H1 (cell line): ENCODE results near the gene CNOT9. TPM values are rescaled to one million over a fixed set of nuclear protein-coding genes. Genes with fewer than 3 reads are reported as not detected.

Source experiments
- CTCF ChIA-PET: fragments of 300-600 bp; sonication (Branson Sonifier 250); formaldehyde crosslinking; loops from one replicate; lab custom pipeline; 2021; ENCODE audit not compliant: partially characterized antibody; lab: Charles Lee
- POLR2A ChIA-PET: fragments of 300-600 bp; sonication (Branson Sonifier 250); formaldehyde crosslinking; loops from one replicate; lab custom pipeline; 2021; ENCODE audit warnings: inconsistent platforms; ENCODE audit not compliant: partially characterized antibody; lab: Charles Lee
- DNase-seq, 2 experiments: peaks; one replicate each; pipeline versions ENCODE4 v3.0.0 to v3.0.0-alpha.2; 2010 to 2022; ENCODE audit warnings: low spot score in 2 of 2, low read depth in 1 of 2, mixed read lengths in 1 of 2
- FAIRE-seq: peaks from 2 replicates; lab custom pipeline; 2011; peaks lifted over from hg19 to GRCh38; lab: Jason Lieb, UNC
- H2AFZ ChIP-seq: 2 replicates; pipeline ENCODE4 v1.8.1; 2012; ENCODE audit warnings: low read length, inconsistent platforms
- H2AK5ac ChIP-seq: 2 replicates; pipeline ENCODE4 v1.6.1; 2013; ENCODE audit warnings: low read depth, low read length
- H2BK120ac ChIP-seq: replicated peaks from 2 replicates; pipeline ENCODE3; 2013; ENCODE audit warnings: low read depth, low read length, inconsistent platforms
- H2BK12ac ChIP-seq: 2 replicates; pipeline ENCODE4 v1.6.1; 2013; ENCODE audit warnings: low read depth, low read length
- H2BK15ac ChIP-seq: 2 replicates; pipeline ENCODE4 v1.6.1; 2013; ENCODE audit warnings: low read length
- H2BK20ac ChIP-seq: 2 replicates; pipeline ENCODE4 v1.6.1; 2013; ENCODE audit warnings: low read length
- H2BK5ac ChIP-seq: 2 replicates; pipeline ENCODE4 v1.6.1; 2013; ENCODE audit warnings: low read depth, low read length
- H3K14ac ChIP-seq: 2 replicates; pipeline ENCODE4 v1.6.1; 2013; ENCODE audit warnings: inconsistent platforms; ENCODE audit not compliant: insufficient read length
- H3K18ac ChIP-seq: 2 replicates; pipeline ENCODE4 v1.6.1; 2013; ENCODE audit warnings: low read length; ENCODE audit errors: extremely low read depth
- H3K23ac ChIP-seq: 2 replicates; pipeline ENCODE4 v1.6.1; 2013; ENCODE audit warnings: inconsistent platforms; ENCODE audit not compliant: insufficient read length
- H3K23me2 ChIP-seq: 2 replicates; pipeline ENCODE4 v1.6.1; 2013; ENCODE audit warnings: low read depth, low read length
- H3K27ac ChIP-seq: 2 replicates; pipeline ENCODE4 v1.6.1; 2011; ENCODE audit warnings: low read depth, low read length, inconsistent platforms
- H3K27me3 ChIP-seq, 4 experiments: replicated peaks in 1 of 4; 1 replicate in 1 of 4; 2 replicates in 3 of 4; pipeline versions ENCODE4 v1.6.1 to v1.8.1; 2011 to 2013; ENCODE audit warnings: low read length in 3 of 4, mild to moderate bottlenecking in 3 of 4, inconsistent platforms in 2 of 4, mixed read lengths in 2 of 4, moderate library complexity in 1 of 4; ENCODE audit not compliant: control insufficient read depth in 3 of 4, insufficient read depth in 3 of 4; ENCODE audit errors: extremely low read depth in 1 of 4
- H3K36me3 ChIP-seq, 4 experiments: 2 replicates each; pipeline versions ENCODE4 v1.6.1 to v1.8.1; 2011 to 2013; ENCODE audit warnings: mild to moderate bottlenecking in 4 of 4, low read length in 3 of 4, moderate library complexity in 2 of 4, control low read depth in 1 of 4, inconsistent platforms in 1 of 4; ENCODE audit not compliant: insufficient read depth in 4 of 4, control insufficient read depth in 2 of 4
- H3K4ac ChIP-seq: replicated peaks from 2 replicates; pipeline ENCODE3; 2013; ENCODE audit warnings: low read length, low read depth, mixed read lengths, inconsistent platforms; ENCODE audit not compliant: insufficient read length
- H3K4me1 ChIP-seq, 4 experiments: replicated peaks in 1 of 4; 1 replicate in 1 of 4; 2 replicates in 3 of 4; pipeline versions ENCODE4 v1.6.1 to v1.8.1; 2011 to 2013; ENCODE audit warnings: low read length in 3 of 4, inconsistent platforms in 2 of 4, mixed read lengths in 1 of 4; ENCODE audit not compliant: insufficient read depth in 4 of 4, control insufficient read depth in 3 of 4
- H3K4me2 ChIP-seq, 2 experiments: 2 replicates each; pipeline versions ENCODE4 v1.6.1 to v1.8.1; 2011 to 2013; ENCODE audit warnings: low read depth in 2 of 2, low read length in 2 of 2, control low read depth in 1 of 2, inconsistent platforms in 1 of 2, mild to moderate bottlenecking in 1 of 2; ENCODE audit not compliant: insufficient read depth in 1 of 2
- H3K4me3 ChIP-seq, 4 experiments: fragments of 200-600, 300-600 bp in 1 of 4; sonication (generic), shearing (Covaris generic), sonication (Bioruptor Twin) in 1 of 4; 2 replicates each; pipeline versions ENCODE4 v1.5.1 to v1.8.1; 2011 to 2016; ENCODE audit warnings: low read length in 4 of 4, low read depth in 3 of 4, control low read depth in 2 of 4, inconsistent platforms in 2 of 4, mild to moderate bottlenecking in 2 of 4, mixed read lengths in 1 of 4, moderate library complexity in 1 of 4; ENCODE audit not compliant: insufficient read depth in 2 of 4; ENCODE audit errors: extremely low read depth in 1 of 4
- H3K56ac ChIP-seq: replicated peaks from 2 replicates; pipeline ENCODE3; 2013; ENCODE audit warnings: low read depth, mild to moderate bottlenecking, mixed read lengths, low read length, inconsistent platforms; ENCODE audit not compliant: insufficient read length
- H3K79me1 ChIP-seq: 2 replicates; pipeline ENCODE4 v1.6.1; 2013; ENCODE audit warnings: low read depth, low read length, control low read depth
- H3K79me2 ChIP-seq, 2 experiments: 2 replicates each; pipeline versions ENCODE4 v1.6.1 to v1.8.1; 2012 to 2013; ENCODE audit warnings: low read length in 2 of 2, mild to moderate bottlenecking in 2 of 2, inconsistent platforms in 1 of 2; ENCODE audit not compliant: insufficient read depth in 2 of 2, control insufficient read depth in 1 of 2
- H3K9ac ChIP-seq, 4 experiments: replicated peaks in 1 of 4; 1 replicate in 1 of 4; 2 replicates in 3 of 4; pipeline versions ENCODE4 v1.6.1 to v1.8.1; 2011 to 2013; ENCODE audit warnings: low read depth in 3 of 4, low read length in 3 of 4, control low read depth in 2 of 4, mild to moderate bottlenecking in 2 of 4, moderate library complexity in 2 of 4, inconsistent platforms in 1 of 4; ENCODE audit errors: extremely low read depth in 1 of 4
- H3K9me3 ChIP-seq, 2 experiments: 2 replicates each; pipeline versions ENCODE4 v1.6.1 to v1.8.1; 2012 to 2013; ENCODE audit warnings: mild to moderate bottlenecking in 2 of 2, moderate library complexity in 2 of 2, control low read depth in 1 of 2, inconsistent platforms in 1 of 2, low read depth in 1 of 2, low read length in 1 of 2, mixed read lengths in 1 of 2; ENCODE audit not compliant: insufficient read depth in 2 of 2
- H4K20me1 ChIP-seq, 2 experiments: replicated peaks in 1 of 2; 2 replicates each; pipeline versions ENCODE3 to v1.8.1; 2011 to 2013; ENCODE audit warnings: inconsistent platforms in 2 of 2, low read length in 2 of 2, mild to moderate bottlenecking in 1 of 2; ENCODE audit not compliant: insufficient read depth in 2 of 2, control insufficient read depth in 1 of 2
- H4K5ac ChIP-seq: 2 replicates; pipeline ENCODE4 v1.6.1; 2013; ENCODE audit warnings: low read length, low read depth, mixed read lengths, inconsistent platforms; ENCODE audit not compliant: insufficient read length
- H4K8ac ChIP-seq: 2 replicates; pipeline ENCODE4 v1.8.0; 2013; ENCODE audit warnings: mild to moderate bottlenecking, moderate library complexity, low read length, inconsistent platforms; ENCODE audit not compliant: insufficient read depth; ENCODE audit errors: extremely low read depth
- H4K91ac ChIP-seq: replicated peaks from 2 replicates; pipeline ENCODE3; 2013; ENCODE audit warnings: low read length, mixed read lengths, inconsistent platforms; ENCODE audit not compliant: insufficient read length
- BCL11A ChIP-seq, 2 experiments: IDR thresholded peaks; one replicate each; pipeline ENCODE4 v1.6.1; 2011; ENCODE audit warnings: low read depth in 2 of 2, low read length in 2 of 2, mild to moderate bottlenecking in 2 of 2
- CBX8 ChIP-seq: fragments of 300-800, 300-1000 bp; sonication (generic); IDR thresholded peaks from 2 replicates; pipeline ENCODE4 v1.7.1; 2016; ENCODE audit warnings: low read depth, low read length, borderline replicate concordance
- E2F6 ChIP-seq: IDR thresholded peaks from 2 replicates; pipeline ENCODE4 v1.6.1; 2012; ENCODE audit warnings: inconsistent platforms
- GTF2F1 ChIP-seq: IDR thresholded peaks from 2 replicates; pipeline ENCODE4 v1.6.1; 2012; ENCODE audit warnings: low read depth, low read length, improper control_type of control experiment, borderline replicate concordance
- JUND ChIP-seq: IDR thresholded peaks from 2 replicates; pipeline ENCODE4 v1.6.1; 2011; ENCODE audit warnings: mild to moderate bottlenecking, improper control_type of control experiment, low read length
- NANOG ChIP-seq: IDR thresholded peaks from 2 replicates; pipeline ENCODE4 v1.6.1; 2011; ENCODE audit warnings: low read length, low read depth, mild to moderate bottlenecking, inconsistent platforms; ENCODE audit not compliant: insufficient read depth, poor library complexity, severe bottlenecking
- POLR2AphosphoS5 ChIP-seq: IDR thresholded peaks from 2 replicates; pipeline ENCODE4 v1.6.1; 2011; ENCODE audit warnings: low read depth, low read length
- RFX5 ChIP-seq: IDR thresholded peaks from 2 replicates; pipeline ENCODE4 v1.6.1; 2011; ENCODE audit warnings: low read depth, low read length, improper control_type of control experiment, borderline replicate concordance
- SAP30 ChIP-seq: fragments of 300-600 bp; sonication (generic); IDR thresholded peaks from 2 replicates; pipeline ENCODE4 v1.7.1; 2012; ENCODE audit warnings: low read length, moderate library complexity, mild to moderate bottlenecking, inconsistent platforms; ENCODE audit not compliant: insufficient read depth, insufficient replicate concordance
- SP4 ChIP-seq: IDR thresholded peaks from 2 replicates; pipeline ENCODE4 v1.6.1; 2012; ENCODE audit warnings: low read length, inconsistent platforms
- whole genome bisulfite sequencing, 2 experiments: shearing (Covaris generic) in 1 of 2; methylation state at CpG; one replicate each; pipeline versions ENCODE4 v1.1.6 to v1.1.7; 2013 to 2015; ENCODE audit warnings: low lambda C conversion rate in 2 of 2, mixed read lengths in 2 of 2, inconsistent platforms in 1 of 2, low coverage in 1 of 2, missing lambda C conversion rate in 1 of 2; ENCODE audit not compliant: insufficient replicate concordance in 2 of 2, insufficient coverage in 1 of 2, insufficient read length in 1 of 2; ENCODE audit errors: extremely low coverage in 1 of 2, missing lambda C conversion rate in 1 of 2; 5-methylcytosine and 5-hydroxymethylcytosine counted together
- polyA plus RNA-seq, 7 experiments: library from polyadenylated mRNA; depleted of rRNA in 3 of 7; stranded (reverse) in 5 of 7; unstranded in 2 of 7; fragments of >200 nt in 5 of 7; fragments of 200-250 nt in 2 of 7; gene quantifications; 1 replicate in 5 of 7; 2 replicates in 1 of 7; 4 replicates in 1 of 7; pipeline versions ENCODE4 v1.2.1 to v1.2.3, GENCODE V29; 2011 to 2013; ENCODE audit warnings: missing spikeins in 2 of 7, mixed read lengths in 2 of 7
- total RNA-seq: library from RNA; stranded (reverse); fragmentation: NEBNext Ultra II Directional; extraction: Animal tissue kit (Norgen Biotek cat#: 25700); gene quantifications from 2 replicates; pipeline ENCODE4 v1.2.1, GENCODE V29; 2021
- TF ChIP-seq, protein P1 (sequence below): IDR thresholded peaks from 2 replicates; pipeline ENCODE4 v1.6.1; 2012; ENCODE audit warnings: low read length, inconsistent platforms

Gene CNOT9
- total and polyA plus RNA-seq, 2 of the 8 experiments (the other 6 are each of a cell fraction or from before 2014, with no cell fraction given): 79.3 to 81.2 TPM

DNA sequence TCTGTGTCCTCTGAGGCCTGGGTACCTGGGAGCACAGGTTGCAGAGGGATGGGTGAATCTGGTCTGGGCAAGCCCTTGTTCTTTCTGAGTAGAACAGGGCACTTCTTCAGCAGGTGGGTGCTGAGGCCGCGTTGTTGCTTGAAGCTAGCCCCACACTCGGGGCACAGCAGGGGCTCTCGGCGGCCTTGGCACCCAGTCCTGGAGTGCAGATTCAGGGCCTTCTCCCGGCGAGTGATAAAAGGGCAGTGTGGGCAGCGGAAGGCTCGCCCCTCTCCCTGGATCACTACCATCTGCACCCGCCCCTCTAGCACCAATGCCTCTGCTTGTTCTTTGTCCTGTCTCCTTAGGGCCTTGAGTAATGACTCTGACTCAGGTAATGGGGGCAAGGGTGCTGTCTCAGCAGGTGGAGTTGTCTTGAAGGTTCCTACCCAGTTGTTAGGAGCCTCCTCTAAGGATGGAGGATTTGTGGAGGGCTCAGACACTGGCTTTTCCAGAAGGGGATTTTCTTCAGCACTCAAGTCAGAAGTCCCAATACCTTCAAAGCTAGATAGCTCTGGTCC lies 75.2 kb downstream of the CNOT9 start:
- H3K27ac ChIP-seq: no peak overlapping the region
- H4K91ac ChIP-seq: no peak overlapping the region
- POLR2A ChIA-PET: interaction anchor here (0.8 to 3.5 kb wide), 4 partner anchors 8 to 65 kb away, joined by 3 to 13 read pairs (median 8); partner anchors contain the start of genes BCS1L and ZNF142
- no peak overlapping the region for H4K8ac ChIP-seq
- H2AK5ac ChIP-seq: no peak overlapping the region
- no peak overlapping the region for H3K4me3 ChIP-seq
- H4K20me1 ChIP-seq: peaks cover 2 to 10% of the 10 kb centered on the region in 2 experiments
- H2BK15ac ChIP-seq: no peak overlapping the region
- H3K9me3 ChIP-seq: no peaks in the 10 kb centered on the region
- H3K18ac ChIP-seq: no peak overlapping the region
- no peak overlapping the region for H2BK120ac ChIP-seq
- H3K27me3 ChIP-seq: no peaks in the 10 kb centered on the region
- peaks cover 43 to 80% (median 68%) of the 10 kb centered on the region in 4 experiments for H3K36me3 ChIP-seq
- no peak overlapping the region for H2BK5ac ChIP-seq
- no peaks in the 10 kb centered on the region for H3K23me2 ChIP-seq
- H3K79me2 ChIP-seq: no peaks in the 10 kb centered on the region; a peak in 1 of 4 replicates
- no peak overlapping the region for H2BK20ac ChIP-seq
- H3K4me1 ChIP-seq: no peaks in the 10 kb centered on the region
- no peak overlapping the region for H3K56ac ChIP-seq
- H2AFZ ChIP-seq: no peak overlapping the region
- 94% methylated on average over 10 of the region's 10 CpGs; no CpG with 5 or more reads in 1 of the 2 experiments for WGBS, 2 experiments
- no peak overlapping the region for H3K4me2 ChIP-seq
- CTCF ChIA-PET: interaction anchor here (1.2 to 1.7 kb wide), 3 partner anchors 14 to 67 kb away, joined by 4 to 5 read pairs (median 4); no protein-coding TSS in a partner anchor
- H3K14ac ChIP-seq: no peak overlapping the region
- H3K79me1 ChIP-seq: no peaks in the 10 kb centered on the region
- no peak overlapping the region for H3K23ac ChIP-seq
- H4K5ac ChIP-seq: no peak overlapping the region
- DNase-seq (no peak), FAIRE-seq (no peak)
- H3K4ac ChIP-seq: no peak overlapping the region
- H2BK12ac ChIP-seq: no peak overlapping the region
- no peak overlapping the region for H3K9ac ChIP-seq
- no peak for TF ChIP-seq SP4
- TF ChIP-seq CBX8: no peak
- no peak for TF ChIP-seq BCL11A (IDR thresholded peaks at IDR 0.05; ENCODE audit: low read depth in 2 of 2, low read length in 2 of 2)
- no peak for TF ChIP-seq GTF2F1
- no peak for TF ChIP-seq E2F6
- TF ChIP-seq JUND: no peak
- TF ChIP-seq, protein P1, sequence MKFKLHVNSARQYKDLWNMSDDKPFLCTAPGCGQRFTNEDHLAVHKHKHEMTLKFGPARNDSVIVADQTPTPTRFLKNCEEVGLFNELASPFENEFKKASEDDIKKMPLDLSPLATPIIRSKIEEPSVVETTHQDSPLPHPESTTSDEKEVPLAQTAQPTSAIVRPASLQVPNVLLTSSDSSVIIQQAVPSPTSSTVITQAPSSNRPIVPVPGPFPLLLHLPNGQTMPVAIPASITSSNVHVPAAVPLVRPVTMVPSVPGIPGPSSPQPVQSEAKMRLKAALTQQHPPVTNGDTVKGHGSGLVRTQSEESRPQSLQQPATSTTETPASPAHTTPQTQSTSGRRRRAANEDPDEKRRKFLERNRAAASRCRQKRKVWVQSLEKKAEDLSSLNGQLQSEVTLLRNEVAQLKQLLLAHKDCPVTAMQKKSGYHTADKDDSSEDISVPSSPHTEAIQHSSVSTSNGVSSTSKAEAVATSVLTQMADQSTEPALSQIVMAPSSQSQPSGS: no peak
- no peak for TF ChIP-seq POLR2AphosphoS5
- TF ChIP-seq NANOG: no peak
- TF ChIP-seq SAP30: no peak
- no peak for TF ChIP-seq RFX5
